IPS DF 6.9 (cell line): ENCODE data around the gene LYG1.
A peak's percentile ranks its signal among the peaks of the same experiment; 100 is the strongest.
"Not testable (repeated sequence)": the region's sequence is repeated elsewhere in the genome, so short reads cannot be mapped to it uniquely, and the experiment has no call there.

Experiments used
- DNase-seq: peaks from one replicate; pipeline ENCODE4 v3.0.0-alpha.2; 2013; ENCODE audit warnings: low read depth, low spot score
- H3K27ac ChIP-seq: one replicate; pipeline ENCODE4 v1.5.1; 2013; ENCODE audit warnings: low read length, control low read depth
- H3K27me3 ChIP-seq: 2 replicates; pipeline ENCODE4 v1.6.1; 2013; ENCODE audit warnings: mild to moderate bottlenecking, low read length; ENCODE audit not compliant: control insufficient read depth, insufficient read depth
- H3K36me3 ChIP-seq: 2 replicates; pipeline ENCODE4 v1.6.1; 2013; ENCODE audit warnings: low read length; ENCODE audit not compliant: control insufficient read depth, insufficient read depth
- H3K4me1 ChIP-seq: 2 replicates; pipeline ENCODE4 v1.6.1; 2013; ENCODE audit warnings: low read length; ENCODE audit not compliant: control insufficient read depth, insufficient read depth
- H3K4me3 ChIP-seq: 2 replicates; pipeline ENCODE4 v1.5.1; 2013; ENCODE audit warnings: mild to moderate bottlenecking, low read length
- H3K9me3 ChIP-seq: 2 replicates; pipeline ENCODE4 v1.6.1; 2013; ENCODE audit warnings: low read length, inconsistent platforms; ENCODE audit not compliant: control insufficient read depth, insufficient read depth
- WGBS: extraction: QIAGEN DNeasy Blood & Tissue Kit; methylation state at CpG from one replicate; pipeline ENCODE4 v1.1.7; 2013; ENCODE audit warnings: mixed read lengths, missing lambda C conversion rate; ENCODE audit not compliant: insufficient read length, insufficient coverage; 5-methylcytosine and 5-hydroxymethylcytosine counted together

The LYG1 gene

DNA sequence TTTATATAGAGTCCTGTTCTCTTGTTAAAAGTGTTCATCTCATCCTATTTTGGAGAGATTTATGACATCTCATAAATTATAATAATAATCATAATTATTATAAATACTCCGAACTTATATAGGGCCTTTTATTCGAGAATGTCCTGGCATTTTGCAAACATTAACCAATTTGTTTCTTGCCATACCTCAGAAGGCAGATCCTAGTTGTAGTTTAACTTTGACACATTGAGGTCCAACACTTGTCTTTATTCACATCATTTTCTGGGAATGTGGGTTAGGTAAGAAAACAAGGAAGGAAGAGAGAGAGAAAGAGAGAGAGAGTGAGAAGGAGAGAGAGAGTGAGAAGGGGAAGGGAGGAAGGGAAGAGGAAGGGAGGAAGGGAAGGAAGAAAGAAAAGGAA lies at the start of gene LYG1:
TSS of gene LYG1 (minus strand) at position 101 of the 400 bp plus-strand sequence. CDS start 5,527 bp downstream, outside the sequence.
- H3K4me3 ChIP-seq, H3K4me1 ChIP-seq, DNase-seq, H3K27ac ChIP-seq, H3K9me3 ChIP-seq, H3K36me3 ChIP-seq, H3K27me3 ChIP-seq: not testable (repeated sequence)
- no CpG with 5 or more reads among the region's 2 CpGs for WGBS

DNA sequence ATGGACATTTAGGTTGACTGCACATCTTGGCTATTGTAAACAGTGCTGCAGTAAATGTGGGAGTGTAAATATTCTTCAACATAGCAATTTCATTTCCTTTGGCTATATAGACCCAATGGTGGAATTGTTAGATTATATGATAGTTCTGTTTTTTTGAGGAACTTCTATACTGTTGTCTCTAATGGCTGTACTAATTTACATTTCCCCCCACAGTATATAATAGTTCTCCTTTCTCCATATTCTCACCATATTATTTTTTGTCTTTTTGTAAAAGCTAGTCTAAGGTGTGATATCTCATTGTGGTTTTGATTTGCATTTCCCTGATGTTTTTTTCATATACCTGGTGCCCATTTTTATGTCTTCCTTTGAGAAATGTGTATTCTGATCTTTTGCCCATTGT lies 49.2 kb upstream of the LYG1 start:
- H3K4me3 ChIP-seq: no peak overlapping the region
- no peaks in the 10 kb centered on the region for H3K36me3 ChIP-seq
- H3K9me3 ChIP-seq: no peaks in the 10 kb centered on the region
- H3K27ac ChIP-seq: no peak overlapping the region
- no peaks in the 10 kb centered on the region for H3K4me1 ChIP-seq
- DNase-seq: no peak
- no peaks in the 10 kb centered on the region for H3K27me3 ChIP-seq

DNA sequence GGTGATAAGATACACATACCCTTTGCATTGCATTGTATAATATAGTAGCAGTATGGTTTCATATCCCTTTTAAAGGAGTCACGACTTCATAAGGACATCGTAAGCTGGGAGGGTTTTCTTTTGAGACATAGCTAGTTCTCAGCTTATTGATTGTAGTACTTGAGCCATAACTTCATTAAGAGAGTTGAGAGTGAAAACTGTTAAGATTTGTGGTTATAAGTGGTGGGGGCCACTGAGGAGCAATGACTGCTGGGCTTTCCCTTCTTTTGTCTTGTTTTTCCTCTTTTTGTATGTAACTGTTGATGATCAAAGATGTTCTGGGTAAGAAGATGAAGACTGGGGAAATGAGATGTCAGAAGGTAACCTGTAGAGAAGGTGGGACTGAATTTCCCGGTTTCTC lies 47.2 kb upstream of the LYG1 start:
- Histone ChIP-seq H3K27ac (no peak overlapping the region), H3K4me3 (no peak overlapping the region), H3K9me3 (no peaks in the 10 kb centered on the region), H3K27me3 (no peaks in the 10 kb centered on the region), H3K4me1 (no peaks in the 10 kb centered on the region), H3K36me3 (no peaks in the 10 kb centered on the region)
- WGBS: no CpG with 5 or more reads among the region's 3 CpGs
- DNase-seq: no peak

DNA sequence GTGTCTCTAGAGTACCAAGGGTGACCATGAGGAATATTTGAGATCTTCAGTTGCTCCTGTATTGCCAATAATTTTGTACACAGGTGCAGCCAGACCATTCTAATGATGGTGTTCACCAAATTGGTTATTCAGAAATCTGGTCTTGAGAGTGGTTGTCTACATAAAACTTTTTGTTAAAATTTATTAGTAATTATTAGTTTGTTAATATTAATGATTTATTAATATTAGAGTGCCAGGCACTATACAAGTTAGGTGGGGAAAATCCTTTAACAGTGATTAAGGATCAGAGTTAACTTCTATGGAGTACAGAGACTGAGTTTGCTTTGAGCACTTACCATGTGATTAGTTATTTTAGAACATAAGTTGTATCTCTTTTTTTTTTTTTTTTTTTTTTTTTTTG lies 45.2 kb upstream of the LYG1 start:
- DNase-seq: no peak
- Histone ChIP-seq H3K9me3 (no peaks in the 10 kb centered on the region), H3K27ac (no peak overlapping the region), H3K27me3 (no peaks in the 10 kb centered on the region), H3K4me1 (no peaks in the 10 kb centered on the region), H3K4me3 (no peak overlapping the region), H3K36me3 (no peaks in the 10 kb centered on the region)

DNA sequence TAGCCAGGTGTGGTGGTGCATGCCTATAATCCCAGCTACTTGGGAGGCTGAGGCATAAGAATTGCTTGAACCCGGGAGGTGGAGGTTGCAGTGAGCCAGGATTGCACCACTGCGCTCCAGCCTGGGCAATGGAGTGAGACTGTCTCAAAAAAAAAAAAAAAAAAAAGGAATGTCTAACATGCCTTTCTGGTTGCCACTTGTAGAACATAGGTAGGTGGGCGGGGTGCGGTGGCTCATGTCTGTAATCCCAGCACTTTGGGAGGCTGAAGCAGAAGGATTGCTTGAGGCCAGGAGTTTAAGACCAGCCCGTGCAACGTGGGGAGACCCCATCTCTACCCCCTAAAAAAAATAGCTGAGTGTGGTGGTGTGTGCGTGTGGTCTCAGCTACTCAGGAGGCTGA lies 44.4 kb upstream of the LYG1 start:
- H3K27me3 ChIP-seq, H3K4me3 ChIP-seq, H3K27ac ChIP-seq, H3K36me3 ChIP-seq, H3K4me1 ChIP-seq, DNase-seq, H3K9me3 ChIP-seq: not testable (repeated sequence)
- WGBS: no CpG with 5 or more reads among the region's 7 CpGs

DNA sequence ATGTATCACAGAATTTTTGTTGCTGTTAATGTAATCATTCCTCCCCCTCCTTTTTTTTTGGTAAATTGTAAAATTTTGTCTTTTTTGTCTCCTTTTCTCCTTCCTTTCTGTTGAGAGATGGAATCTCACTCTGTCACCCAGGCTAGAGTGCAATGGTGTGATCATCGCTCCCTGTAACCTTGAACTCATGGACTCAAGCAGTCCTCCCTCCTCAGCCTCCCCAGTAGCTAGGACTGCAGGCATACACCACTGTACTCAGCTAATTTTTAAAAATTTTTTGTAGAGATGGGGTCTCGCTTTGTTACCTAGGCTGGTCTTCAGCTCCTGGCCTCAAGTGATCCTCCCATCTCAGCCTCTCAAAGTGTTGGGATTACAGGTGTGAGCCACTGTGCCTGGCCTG lies 41.5 kb upstream of the LYG1 start:
- no CpG with 5 or more reads among the region's 2 CpGs for WGBS

DNA sequence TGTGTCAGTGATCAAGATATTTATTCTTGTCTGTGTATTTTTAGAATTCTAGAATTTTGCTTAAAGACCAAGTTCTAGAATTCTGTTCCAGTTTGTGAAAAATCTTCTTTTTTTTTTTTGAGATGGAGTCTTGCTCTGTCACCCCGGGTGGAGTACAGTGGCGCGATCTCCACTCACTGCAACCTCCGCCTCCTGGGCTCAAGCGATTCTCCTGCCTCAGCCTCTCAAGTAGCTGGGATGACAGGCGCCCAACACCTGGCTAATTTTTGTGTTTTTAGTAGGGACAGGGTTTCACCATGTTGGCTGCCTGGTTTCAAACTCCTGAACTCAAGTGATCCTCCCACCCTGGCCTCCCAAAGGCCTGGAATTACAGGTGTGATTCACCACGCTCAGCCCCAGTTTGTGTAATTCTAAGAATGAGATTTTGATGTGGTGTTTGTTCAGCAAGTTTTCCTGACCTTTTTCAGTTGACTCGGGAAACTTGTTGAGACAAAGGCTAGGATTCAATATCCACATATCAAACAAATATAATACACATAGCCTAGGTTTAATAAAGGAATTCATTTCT lies 39.8 kb upstream of the LYG1 start:
- no peaks in the 10 kb centered on the region for H3K27me3 ChIP-seq
- no peak overlapping the region for H3K4me3 ChIP-seq
- WGBS: no CpG with 5 or more reads among the region's 8 CpGs
- DNase-seq: no peak
- H3K4me1 ChIP-seq: no peaks in the 10 kb centered on the region
- H3K36me3 ChIP-seq: no peaks in the 10 kb centered on the region
- no peaks in the 10 kb centered on the region for H3K9me3 ChIP-seq
- no peak overlapping the region for H3K27ac ChIP-seq

More for the DNA sequence above, 41.5 kb upstream of the LYG1 start:
- Histone ChIP-seq H3K27me3 (no peaks in the 10 kb centered on the region), H3K4me1 (no peaks in the 10 kb centered on the region), H3K9me3 (no peaks in the 10 kb centered on the region), H3K4me3 (no peak overlapping the region), H3K27ac (no peak overlapping the region), H3K36me3 (no peaks in the 10 kb centered on the region)
- DNase-seq: no peak

DNA sequence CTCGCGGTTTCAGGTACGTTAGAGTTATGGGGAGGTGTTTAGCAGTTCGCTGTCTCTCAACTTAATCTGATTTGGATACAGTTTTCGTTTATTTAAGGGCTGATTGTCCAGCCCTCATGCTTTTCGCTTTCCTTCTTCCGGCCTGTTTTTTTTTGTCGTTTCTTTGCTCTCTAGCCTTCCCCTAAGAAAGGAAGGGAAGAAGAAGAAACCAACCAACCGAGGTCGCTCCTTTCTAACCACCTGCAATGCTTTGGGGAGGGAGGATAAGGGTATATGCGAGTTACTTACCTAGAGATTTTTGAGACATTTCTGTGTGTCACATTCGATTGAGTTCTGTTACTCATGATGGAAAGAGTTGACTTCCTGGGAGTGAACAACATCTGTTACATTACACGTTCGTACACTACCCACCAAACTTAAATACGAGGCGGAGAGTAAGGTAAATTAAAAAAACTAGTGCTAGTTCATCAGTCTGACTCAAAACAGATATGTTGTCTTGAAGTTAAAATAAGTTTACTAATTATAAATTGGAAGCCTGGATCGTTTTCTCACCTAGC lies 37.1 kb upstream of the LYG1 start:
- H3K9me3 ChIP-seq: no peaks in the 10 kb centered on the region
- whole genome bisulfite sequencing: no CpG with 5 or more reads among the region's 17 CpGs

DNA sequence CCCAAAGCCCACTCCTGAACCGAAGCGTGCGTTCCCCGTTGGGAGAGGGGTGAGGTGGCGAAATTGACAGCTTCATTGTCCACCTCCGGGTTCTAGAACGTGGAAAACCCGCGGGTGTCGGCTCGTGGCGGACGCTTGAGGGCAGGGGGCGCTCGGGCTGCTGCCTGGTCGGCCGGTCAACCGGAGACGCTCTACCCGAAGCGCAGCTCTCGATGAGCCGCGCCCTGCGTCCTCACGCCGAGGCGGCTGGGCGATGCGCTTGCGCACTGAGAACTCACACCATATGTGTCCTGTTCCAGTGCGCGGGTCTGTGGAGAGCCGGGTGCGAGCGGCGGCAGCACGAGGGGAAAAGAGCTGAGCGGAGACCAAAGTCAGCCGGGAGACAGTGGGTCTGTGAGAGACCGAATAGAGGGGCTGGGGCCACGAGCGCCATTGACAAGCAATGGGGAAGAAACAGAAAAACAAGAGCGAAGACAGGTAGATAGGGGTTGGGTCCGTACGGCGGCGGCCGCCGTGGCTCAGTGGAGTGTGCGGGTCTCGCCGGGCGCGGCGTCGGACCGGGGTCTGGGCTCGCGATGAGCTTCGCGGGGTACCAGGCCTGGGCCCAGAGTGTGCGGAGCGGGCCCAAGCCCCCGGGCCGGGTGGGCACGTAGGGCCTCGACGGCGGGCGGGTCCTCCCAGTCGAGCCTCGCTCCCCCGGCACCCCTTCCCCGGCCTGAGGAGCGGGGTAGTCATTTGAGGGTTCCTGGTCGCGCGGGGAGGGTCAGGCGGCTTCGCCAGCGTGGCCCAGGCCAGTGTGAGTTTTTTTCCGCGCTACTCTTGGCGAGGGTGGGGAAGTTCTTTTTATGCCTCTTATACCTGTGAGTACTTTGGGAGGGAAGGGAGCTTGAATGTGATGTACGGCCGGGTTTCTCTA lies 36.4 kb upstream of the LYG1 start, which contains the start of gene EIF5B:
TSS of gene EIF5B (plus strand) at position 277 of the 916 bp plus-strand sequence. CDS start at position 443, 166 bp downstream.
- Histone ChIP-seq H3K36me3 (peaks cover 2% of the 10 kb centered on the region; the same call in 1 of the 2 replicates), H3K4me3 (peak within 1 kb of the TSS; percentile 82), H3K4me1 (no peaks in the 10 kb centered on the region), H3K9me3 (no peaks in the 10 kb centered on the region), H3K27me3 (no peaks in the 10 kb centered on the region), H3K27ac (no peak within 1 kb of the TSS)
- WGBS: no CpG with 5 or more reads among the region's 87 CpGs
- DNase-seq: peak; percentile 93

More for the DNA sequence above, 37.1 kb upstream of the LYG1 start:
- Histone ChIP-seq H3K4me1 (no peaks in the 10 kb centered on the region), H3K27me3 (no peaks in the 10 kb centered on the region), H3K36me3 (no peaks in the 10 kb centered on the region), H3K27ac (no peak overlapping the region), H3K4me3 (peak overlapping the region; percentile 82; the same call in 1 of the 2 replicates)
- DNase-seq: no peak

DNA sequence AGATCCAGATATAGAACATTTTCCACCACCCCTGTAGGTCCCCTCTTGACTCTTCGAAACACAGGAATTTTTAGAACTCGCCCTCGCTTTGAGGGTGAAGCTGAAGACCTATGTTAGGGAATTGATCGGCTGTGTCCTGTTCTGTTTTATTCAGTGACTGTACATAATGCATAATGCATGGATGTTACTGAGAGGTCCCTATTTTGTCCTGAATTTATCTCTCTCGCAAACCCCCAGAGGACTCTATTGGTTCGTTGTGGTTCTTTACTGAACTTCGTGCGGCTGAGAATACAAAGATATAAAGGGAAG lies 35.8 kb upstream of the LYG1 start:
- no peak for DNase-seq
- no peaks in the 10 kb centered on the region for H3K9me3 ChIP-seq
- H3K27ac ChIP-seq: no peak overlapping the region
- H3K4me3 ChIP-seq: peak overlapping the region; percentile 82; the same call in 1 of the 2 replicates
- WGBS: no CpG with 5 or more reads among the region's 8 CpGs
- H3K36me3 ChIP-seq: peaks cover 5% of the 10 kb centered on the region; the same call in 1 of the 2 replicates
- no peaks in the 10 kb centered on the region for H3K27me3 ChIP-seq
- no peaks in the 10 kb centered on the region for H3K4me1 ChIP-seq
